Hematopoietic multipotent progenitor cell treated with erythropoietin and hydrocortisone succinate and interleukin-3 and kit ligand, for 6 days (in vitro differentiated cells): Measurements from ENCODE around the gene PHACTR1.
"Not testable (repeated sequence)": the region's sequence is repeated elsewhere in the genome, so short reads cannot be mapped to it uniquely, and the experiment has no call there.

Experiments used
- DNase-seq: peaks from one replicate; pipeline ENCODE4 v3.0.0-alpha.2; 2015

Gene PHACTR1

GRCh38 chr6:12749531-12750379 lies 33.2 kb downstream of the PHACTR1 start:
- no peak for DNase-seq

GRCh38 chr6:12750416-12750815 lies 33.8 kb downstream of the PHACTR1 start:
- no peak for DNase-seq

DNA sequence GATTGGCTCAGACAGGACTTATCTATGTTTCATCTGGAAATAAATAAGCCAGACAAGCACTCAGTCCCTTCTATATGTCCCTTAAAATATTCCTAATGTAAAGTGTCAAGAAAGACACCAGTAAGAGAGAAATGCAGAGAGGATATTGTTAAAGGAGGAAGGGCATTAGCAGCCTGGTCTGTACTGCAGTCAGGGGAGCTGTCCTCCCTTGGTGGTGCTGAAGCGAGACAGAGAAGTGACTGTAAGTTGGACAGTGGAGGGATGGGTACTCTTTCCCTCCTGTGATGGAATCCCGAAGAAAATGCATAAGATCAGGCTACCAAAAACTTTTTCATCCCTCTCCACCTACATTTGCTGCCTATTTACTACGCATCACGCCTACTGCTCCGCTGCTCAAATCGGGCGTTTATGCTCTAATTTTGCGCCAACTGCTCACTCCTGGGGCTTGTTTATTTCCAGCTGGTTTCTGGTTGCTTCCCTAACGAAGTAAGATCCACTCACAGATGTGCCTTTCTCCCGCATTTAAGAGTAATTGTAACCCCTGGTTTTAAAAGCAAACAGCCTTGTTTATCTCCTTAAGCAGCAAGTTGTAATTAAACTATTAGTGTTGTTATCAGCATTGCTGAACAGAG lies 35.2 kb downstream of the PHACTR1 start:
- peak; percentile 78 for DNase-seq

GRCh38 chr6:12753036-12753435 lies 36.5 kb downstream of the PHACTR1 start:
- DNase-seq = no peak

DNA sequence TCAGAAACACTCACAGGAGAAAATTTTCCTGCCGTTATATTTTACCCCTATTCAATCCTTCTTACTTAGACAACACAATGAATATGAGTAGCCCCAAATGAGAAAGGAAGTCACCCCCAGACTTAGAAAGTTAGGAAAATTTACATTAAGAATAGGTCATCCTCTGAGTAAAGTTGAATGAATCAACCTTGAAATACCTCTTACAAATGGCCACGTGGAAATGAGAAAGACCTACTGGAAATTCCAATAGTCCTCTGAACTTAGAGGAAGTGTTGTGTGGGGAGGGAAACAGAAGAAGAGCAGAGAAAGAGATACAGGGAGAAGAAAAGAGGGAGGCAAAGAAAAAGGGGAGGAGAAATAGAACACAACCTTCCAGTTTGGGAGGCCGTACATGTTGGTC lies 43.7 kb downstream of the PHACTR1 start:
- no peak for DNase-seq

- DNase-seq = no peak
Observed at GRCh38 chr6:12760911-12761310, 44.3 kb downstream of the PHACTR1 start.

- no peak for DNase-seq
Observed at GRCh38 chr6:12761376-12762115, 45.0 kb downstream of the PHACTR1 start.

GRCh38 chr6:12762731-12763434 lies 46.3 kb downstream of the PHACTR1 start:
- DNase-seq = not testable (repeated sequence)

DNA sequence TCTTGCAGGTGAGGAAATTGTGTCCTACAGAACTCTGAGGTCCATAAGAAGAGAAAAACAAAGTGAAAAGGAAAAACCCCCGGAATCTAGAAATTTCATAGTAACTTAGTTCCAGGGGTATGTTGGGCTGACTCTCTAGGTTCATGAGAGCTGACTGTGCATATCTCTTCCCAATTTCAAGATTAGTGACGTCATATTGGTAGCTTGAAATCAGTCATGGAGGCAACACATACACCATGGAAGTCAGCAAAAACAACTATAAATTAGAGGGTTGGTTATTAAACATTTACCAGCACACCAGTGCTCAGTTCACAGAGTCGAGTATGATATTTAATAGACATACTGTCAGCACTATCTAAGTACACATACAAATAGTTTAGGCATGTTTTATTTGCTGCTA lies 49.8 kb downstream of the PHACTR1 start:
- DNase-seq = no peak

DNA sequence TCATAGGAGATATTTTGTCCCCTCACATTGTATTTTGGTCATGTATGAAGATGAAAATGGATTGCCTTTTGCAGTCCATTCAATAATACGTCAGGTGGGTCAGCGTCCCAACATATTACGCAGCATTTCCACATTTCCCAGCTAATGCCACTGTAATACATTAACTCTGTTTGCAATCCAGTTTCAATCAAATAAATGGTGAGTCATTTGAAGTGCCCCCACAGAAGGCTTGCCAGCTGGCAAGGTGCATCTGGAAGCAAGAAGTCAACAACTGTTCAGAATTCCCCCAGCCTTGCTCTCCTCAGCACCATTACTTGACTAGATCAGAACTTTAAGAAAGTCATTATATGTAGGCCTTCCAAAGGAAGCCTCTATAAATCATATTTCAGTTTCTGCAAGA lies 50.4 kb downstream of the PHACTR1 start:
- DNase-seq = no peak

DNA sequence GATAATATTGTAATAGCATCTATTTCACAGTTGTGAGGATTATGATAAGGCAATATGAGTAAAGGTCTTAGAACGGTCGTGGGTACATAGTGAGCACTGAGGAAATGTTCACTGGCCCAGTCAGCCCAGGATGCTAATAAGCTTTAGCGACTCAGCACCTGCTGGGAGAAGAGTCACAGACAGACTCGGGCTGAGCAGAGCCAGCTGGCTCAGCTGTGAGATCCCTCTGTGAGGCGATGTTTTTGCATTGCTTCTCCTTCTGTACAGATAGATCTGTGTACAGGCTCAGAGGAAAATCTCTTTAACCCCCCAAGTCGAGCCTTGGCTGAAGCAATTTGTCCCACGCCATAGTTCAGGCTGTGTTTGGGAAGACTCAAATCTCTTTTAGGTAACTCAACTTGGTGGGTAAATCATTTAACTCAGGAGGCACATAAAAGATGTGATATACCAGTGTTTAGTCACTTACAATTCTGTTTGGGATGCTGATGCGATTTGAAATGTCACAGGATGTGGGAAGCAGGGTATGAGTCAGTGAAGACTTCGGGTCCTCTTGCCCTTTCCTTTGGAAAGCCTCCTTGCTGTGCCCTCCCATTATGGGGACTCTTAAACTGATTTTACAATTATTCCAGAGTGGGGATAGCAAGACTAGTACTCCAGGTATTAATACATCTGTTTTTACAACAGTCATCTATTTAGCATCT lies 53.1 kb downstream of the PHACTR1 start:
- no peak for DNase-seq

DNA sequence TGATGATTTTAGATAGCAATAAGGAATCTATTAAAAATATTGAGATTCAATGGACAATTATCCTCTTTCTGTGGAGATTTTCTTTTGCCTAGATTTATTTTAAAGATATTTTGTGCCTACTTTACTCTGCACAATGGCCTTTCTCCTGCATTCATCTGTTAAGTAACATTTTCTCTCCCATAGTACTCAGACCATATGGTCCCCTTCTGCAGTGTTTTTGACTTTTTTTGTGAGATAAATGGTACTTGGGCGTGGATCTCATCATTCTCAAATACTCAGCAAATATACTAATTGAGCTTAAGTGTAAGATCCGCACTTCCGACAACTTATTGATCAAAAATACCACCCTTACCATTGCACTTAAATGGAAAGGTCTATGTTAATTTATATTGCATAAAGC lies 55.8 kb downstream of the PHACTR1 start:
- DNase-seq = no peak

GRCh38 chr6:12776291-12776690 lies 59.7 kb downstream of the PHACTR1 start:
- DNase-seq = no peak

DNA sequence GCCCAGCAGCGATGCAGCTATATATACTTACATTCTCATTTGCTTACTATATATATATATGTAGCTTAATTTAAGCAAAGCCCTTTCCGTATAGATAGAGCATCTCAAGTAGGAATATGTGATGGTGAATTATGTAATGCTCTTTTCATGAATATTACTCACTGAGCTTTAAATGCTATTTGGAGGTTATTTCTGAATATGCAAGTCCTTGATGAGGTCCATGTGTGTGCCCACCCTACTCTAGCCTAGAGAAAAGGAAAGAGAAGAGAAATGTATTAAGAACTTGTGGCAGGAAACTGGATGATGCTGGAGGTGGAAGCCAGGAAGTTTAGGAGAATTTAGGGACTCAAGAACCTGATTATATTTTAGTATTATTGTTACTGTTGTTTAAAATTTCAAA lies 63.2 kb downstream of the PHACTR1 start:
- DNase-seq = no peak

GRCh38 chr6:12782136-12782535 lies 65.6 kb downstream of the PHACTR1 start:
- no peak for DNase-seq

- no peak for DNase-seq
Observed at GRCh38 chr6:12785301-12785700, 68.7 kb downstream of the PHACTR1 start.

DNA sequence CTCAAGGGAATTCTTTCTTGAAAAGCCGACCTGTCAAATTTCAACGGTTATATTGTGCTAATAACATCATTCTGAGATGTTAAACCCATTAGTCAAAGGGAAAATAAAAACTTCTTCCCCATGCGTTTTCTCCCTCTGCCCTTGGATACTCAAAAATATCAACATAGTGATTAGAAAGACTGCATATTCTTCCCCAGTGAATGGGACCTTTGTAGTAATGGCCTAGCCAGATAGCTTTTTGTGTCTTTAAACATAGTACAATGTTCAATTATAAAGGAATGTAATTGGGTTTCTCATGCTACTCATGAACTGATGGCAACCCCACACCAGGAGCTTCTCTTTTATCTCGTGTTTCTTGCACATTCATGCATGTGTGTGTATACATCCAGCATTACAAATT lies 69.4 kb downstream of the PHACTR1 start:
- DNase-seq = no peak

DNA sequence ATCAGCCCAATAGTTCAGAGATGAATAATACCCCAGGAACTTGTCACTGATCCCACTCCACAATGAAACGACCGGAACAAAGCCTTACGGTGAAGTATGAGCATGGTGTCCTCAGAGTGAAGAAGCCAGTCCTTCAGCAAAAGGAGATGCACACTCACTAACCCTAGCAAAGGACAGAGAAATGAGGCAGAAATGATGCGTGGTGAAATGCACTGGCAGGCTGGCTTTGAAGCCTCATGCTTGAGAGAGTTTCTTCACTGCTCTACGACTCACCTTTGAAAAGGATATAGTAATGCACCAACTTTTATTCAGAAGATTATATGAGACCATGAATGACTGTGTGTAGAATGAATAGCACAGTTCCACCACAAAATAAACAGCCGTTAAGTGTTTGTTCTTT lies 74.8 kb downstream of the PHACTR1 start:
- DNase-seq = no peak

DNA sequence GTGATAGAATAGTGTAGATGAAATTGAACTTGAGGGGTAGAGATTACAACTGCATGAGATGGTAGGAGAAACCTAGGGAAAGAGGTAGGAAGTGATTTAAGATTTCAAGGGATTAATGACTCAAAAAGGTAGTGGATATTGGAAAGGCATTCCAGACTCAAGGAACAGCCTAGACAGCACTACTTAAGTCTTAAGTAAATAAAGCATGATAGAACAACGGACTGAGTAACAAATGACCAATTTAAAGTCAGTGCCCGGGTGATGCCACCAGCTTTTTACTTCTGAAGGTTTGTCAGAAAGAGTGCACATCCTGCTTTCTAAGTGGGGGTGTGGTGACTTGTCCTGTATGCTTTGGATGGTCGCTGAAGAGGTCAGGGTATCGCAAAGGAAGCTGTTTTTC lies 81.8 kb downstream of the PHACTR1 start:
- no peak for DNase-seq

GRCh38 chr6:12800120-12800519 lies 83.6 kb downstream of the PHACTR1 start:
- DNase-seq = no peak

- DNase-seq = no peak
Observed at GRCh38 chr6:12801141-12801540, 84.6 kb downstream of the PHACTR1 start.

DNA sequence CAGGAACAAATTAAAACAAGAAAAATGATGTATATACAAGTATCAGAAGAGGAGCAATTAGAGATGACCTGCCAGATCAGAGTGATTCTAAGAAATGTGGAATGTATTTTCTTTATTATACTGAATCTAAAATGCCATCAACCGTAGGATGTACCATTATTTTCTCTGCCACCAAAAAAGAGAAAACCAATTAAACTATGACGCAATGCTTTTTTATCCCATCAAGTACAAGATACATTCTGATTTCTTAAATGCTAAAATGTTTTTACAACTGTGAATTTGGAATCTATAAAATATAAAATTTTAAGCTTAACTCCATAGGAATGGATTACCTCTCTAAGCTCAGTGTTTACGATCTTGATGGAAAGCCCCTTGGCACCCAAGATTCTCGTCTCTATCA lies 85.9 kb downstream of the PHACTR1 start:
- DNase-seq = no peak

- no peak for DNase-seq
Observed at GRCh38 chr6:12803486-12803885, 86.9 kb downstream of the PHACTR1 start.
